HG02943 (cell line): ENCODE data around the gene ASAP3.
"Not testable (repeated sequence)": the region's sequence is repeated elsewhere in the genome, so short reads cannot be mapped to it uniquely, and the experiment has no call there.

ENCODE experiments used
- ATAC-seq: cut with Tn5 transposase; IDR thresholded peaks from one replicate; pipeline ENCODE4 v1.9.1; 2021; ENCODE audit warnings: mild to moderate bottlenecking, low read depth, moderate library complexity; ENCODE audit not compliant: unreplicated experiment

Gene ASAP3

DNA sequence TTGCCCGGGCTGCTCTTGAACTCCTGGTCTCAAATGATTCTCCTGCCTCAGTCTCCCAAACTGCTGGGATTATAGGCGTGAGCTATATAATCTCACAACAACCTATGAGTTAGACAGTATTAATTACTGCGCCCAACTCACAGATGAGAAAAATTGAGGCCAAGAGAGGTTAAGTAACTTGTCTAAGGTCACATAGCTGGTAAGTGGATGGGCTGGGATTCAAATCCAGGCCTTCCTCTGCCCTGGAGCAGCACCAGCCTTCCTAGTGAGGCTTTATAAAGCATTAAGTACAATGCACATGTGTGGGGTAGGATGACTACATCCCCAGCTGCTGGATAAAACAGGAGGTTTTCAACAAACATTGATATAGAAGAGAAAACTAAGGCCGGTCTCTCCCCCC, 31.9 kb upstream of the ASAP3 start:
- ATAC-seq, result no peak

DNA sequence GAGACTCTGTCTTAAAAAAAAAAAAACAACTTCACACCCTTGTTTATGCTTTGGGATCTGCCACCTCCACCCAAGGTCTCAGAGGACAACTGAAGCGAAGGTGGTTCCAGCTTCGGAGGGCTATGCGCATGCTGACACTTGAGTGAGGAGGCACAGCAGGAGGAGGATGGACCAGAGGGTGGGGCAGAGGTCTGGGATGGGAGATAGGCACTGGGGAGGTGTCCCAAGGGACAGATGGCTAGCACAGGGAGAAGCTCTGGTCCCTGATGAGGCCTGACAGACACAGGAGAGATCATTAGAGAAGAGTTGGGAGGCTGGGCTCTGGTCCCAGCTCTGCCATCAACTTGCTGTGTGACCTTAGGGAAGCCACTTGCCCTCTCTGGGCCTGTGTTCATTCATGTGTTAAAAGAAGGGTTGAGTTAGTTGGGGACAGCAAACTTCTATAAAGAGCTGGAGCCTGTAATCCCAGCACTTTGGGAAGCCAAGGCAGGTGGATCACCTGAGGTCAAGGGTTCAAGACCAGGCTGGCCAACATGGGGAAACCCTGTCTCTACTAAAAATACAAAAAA, 30.2 kb upstream of the ASAP3 start:
- no peak for ATAC-seq

DNA sequence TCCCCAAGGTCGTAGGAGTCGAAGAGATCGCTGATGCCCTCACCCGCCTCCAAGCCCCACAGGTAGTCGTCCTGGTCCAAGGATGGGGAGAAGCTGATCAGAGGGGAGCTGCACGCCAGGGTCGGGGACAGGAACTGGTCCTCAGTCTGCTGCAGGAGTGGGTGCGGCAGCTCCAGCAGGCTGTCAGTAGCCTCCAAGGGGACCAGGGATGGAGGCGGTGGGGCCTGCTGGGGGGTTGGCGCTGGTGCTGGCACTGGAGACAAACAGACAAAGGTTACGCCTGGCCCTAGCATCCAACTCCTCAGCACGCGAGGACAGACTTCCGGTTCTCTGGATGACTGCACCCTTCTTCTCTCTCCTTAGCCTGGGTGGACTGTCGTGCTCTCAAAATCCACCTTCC, 25.9 kb upstream of the ASAP3 start:
- ATAC-seq, result no peak

DNA sequence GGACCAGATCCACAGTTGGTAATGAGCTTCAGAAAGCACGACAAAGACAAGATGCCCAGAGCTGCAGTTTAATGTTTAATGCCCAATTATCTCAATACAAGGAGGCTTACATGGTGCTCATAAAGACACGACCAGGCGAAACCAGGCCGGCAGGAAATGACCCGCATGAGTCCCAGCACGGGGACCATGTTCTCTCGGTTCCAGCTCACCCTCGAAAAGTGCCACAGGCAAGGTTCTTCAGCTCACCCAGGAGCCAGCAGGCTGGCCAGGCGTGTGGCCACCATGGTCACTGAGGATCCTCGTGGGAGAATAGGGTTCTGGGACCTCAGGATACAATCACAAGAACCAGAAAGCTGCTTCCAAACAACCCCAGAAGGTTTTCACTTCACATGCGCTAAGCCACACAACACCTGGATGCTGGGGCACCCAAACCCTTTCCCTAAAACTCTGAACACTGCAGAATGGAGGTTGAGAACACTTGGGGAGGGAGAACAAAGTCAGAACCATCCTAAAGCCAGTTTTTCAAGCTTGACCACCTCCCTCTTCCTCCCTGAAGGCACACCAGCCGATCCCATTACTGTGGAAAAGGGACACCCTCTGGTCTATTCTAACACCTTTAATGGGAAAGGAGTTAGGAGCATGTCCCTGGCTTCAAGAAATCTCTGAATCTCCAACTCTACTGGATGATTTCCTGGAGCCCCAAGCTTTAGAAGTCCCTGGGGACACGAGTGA, 22.6 kb upstream of the ASAP3 start:
- no peak for ATAC-seq

DNA sequence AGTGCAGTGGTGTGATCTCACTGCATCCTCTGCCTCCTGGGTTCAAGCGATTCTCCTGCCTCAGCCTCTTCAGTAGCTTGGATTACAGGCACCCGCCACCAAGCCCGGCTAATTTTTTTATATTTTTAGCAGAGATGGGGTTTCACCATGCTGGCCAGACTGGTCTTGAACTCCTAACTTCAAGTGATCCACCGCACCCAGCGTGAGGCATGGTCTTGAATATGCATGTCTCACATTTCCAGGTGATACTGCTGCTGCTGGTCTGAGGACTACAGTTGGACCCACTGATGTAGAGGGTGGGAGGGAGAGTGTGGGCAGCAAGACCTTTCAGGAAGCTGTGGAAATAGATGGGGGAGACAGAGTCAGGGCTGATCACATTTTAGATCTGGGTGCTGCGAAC, 21.9 kb upstream of the ASAP3 start:
- ATAC-seq, result no peak

DNA sequence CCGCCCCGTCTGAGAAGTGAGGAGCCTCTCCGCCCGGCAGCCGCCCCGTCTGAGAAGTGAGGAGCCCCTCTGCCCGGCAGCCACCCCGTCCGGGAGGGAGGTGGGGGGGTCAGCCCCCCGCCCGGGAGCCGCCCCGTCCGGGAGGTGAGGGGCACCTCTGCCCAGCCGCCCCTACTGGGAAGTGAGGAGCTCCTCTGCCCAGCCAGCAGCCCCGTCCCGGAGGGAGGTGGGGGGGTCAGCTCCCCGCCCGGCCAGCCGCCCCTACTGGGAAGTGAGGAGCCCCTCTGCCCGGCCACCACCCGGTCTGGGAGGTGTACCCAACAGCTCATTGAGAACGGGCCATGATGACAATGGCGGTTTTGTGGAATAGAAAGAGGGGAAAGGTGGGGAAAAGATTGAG, 20.2 kb upstream of the ASAP3 start:
- not testable (repeated sequence) for ATAC-seq

DNA sequence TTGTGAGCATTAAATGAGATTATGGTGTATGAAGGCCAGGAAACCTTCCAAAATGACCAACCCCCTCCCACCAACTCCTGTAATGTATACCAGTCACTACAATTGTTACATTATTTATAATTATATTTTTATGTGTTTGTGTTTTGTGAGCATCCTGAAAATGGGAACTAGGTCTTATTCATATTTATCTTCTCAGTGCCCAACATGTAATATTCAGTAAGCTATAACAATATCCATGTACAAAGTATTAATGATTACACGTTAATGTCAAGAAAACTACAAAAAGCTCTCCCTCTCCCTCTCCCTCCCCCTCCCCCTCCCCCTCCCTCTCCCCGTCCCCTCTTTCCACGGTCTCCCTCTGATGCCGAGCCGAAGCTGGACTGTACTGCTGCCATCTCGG, 19.0 kb upstream of the ASAP3 start:
- no peak for ATAC-seq

DNA sequence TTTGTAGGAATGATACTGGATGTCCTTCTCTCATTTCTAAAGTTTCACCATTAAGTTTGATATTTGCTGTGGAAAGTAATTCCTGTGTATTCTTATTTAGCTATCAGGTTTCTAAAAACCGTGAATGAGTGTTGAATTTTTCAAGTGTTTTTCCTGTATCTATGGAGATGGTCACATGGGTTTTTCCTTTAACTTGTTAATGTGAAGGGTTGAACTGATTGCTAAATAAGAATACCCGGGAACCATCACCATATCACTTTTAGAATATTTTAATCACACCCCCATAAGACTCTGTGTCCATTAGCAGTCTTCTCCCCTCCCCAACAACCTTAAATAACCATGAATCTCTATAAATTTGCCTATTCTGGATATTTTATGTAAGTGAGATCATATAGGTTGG, 16.5 kb upstream of the ASAP3 start:
- ATAC-seq, result no peak

DNA sequence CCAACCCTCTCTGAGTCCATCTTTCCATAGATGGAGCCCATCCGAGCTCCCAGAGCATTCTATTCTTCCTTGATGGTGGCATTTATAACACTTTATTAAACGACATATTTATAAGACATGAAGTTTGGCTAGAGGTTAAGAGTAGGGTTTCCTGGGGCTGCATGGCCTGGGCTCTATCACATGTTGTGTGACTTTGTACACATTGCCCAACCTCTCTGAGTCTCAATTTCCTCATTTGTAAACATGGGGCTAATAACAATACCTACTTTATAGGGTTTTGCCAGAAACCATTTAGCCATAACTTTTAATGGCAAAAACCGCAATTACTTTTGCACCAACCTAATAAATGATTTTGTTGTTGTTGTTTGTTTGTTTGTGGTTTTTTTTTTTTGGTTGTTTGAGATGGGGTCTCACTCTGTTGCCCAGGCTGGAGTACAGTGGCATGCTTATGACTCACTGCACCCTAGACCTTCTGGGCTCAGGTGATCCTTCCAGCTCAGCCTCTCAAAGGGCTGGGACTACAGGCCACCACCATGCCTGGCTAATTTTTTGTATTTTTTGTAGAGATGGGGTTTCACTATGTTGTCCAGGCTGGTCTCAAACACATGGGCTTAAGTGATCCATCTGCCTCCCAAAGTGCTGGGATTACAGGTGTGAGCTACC, 13.9 kb upstream of the ASAP3 start:
- no peak for ATAC-seq

DNA sequence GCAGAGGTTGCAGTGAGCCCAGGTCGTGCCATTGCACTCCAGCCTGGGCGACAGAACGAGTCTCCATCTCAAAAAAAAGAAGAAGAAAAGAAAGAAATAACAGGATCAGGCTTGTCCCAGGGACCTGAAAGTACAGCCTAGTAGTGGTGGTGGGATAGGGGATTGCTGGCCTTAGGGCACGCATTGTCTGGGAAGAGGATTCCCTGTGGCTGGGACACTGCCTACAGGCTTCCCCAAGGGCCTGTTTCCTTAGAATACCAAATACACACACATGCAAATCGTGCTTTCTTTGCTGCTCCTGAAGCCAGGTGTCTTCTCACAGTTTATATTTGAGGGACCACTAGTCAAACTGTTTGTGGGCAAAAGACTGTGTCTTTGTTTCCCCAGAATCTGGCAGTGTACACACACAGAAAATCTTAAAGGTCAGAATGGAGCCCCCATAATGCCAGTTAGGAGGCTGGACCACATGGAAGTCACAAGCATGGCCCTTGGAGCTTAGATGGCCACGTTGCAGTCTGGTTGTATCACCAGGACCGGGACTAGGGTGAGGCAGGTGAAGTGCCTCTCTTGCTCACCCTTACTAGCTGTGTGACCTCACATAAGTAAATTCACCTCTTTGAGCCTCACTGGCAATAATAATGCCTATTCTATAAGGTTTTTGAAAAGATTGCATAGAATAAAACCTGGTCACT, 12.7 kb upstream of the ASAP3 start:
- ATAC-seq, result no peak

DNA sequence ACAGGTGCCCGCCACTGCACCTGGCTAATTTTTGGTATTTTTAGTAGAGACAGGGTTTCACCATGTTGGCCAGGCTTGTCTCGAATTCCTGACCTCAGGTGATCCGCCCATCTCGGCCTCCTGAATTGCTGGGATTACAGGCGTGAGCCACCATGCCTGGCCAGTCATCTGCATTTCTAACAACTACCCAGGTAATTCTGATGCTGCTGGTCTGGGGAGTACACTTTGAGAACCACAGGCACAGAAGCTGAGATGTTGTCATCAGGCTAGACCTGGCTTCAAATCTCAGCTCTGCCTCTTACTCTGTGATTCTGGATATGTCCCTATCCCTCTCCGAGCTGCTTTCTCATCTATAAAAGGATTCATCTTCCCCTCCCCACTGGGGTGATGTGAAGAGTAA, 10.9 kb upstream of the ASAP3 start:
- ATAC-seq, result not testable (repeated sequence)

DNA sequence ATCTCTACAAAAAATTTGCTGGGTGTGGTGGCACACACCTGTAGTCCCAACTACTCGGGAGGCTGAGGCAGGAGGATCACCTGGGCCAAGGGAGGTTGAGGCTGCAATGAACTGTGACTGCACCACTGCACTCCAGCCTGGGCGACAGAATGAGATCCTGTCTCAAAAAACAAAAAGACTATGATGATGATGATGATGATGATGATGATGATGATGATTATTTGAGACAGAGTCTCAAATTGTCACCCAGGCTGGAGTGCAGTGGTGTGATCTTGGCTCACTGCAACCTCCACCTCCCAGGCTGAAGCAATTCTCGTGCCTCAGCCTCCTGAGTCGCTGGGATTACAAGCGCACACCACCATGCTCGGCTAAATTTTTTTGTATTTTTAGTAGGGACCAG, 8.8 kb upstream of the ASAP3 start:
- ATAC-seq, result not testable (repeated sequence)

DNA sequence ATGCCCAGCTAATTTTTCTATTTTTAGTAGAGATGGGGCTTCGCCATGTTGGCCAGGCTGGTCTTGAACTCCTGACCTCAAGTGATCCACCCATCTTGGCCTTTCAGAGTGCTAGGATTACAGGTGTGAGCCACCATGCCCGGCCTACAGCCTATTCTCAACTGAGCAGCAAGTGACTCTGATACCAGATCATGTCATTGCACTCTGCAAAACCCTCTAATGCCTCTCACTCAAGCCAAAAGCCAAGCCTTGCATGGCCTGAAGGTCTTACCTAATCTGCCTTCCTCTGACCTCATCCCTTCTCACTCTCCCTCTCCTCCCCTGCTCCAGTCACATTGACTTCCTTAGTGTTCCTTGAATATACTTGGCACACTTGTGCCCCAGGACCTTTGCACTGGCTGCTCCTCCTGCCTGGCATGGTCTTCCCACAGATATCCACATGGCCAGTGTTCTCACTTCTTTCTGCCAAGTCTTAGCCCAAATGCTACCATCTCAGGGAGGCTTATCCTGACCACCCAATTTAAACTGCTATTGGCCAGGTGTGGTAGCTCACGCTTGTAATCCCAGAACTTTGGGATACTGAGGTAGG, 8.2 kb upstream of the ASAP3 start:
- no peak for ATAC-seq

DNA sequence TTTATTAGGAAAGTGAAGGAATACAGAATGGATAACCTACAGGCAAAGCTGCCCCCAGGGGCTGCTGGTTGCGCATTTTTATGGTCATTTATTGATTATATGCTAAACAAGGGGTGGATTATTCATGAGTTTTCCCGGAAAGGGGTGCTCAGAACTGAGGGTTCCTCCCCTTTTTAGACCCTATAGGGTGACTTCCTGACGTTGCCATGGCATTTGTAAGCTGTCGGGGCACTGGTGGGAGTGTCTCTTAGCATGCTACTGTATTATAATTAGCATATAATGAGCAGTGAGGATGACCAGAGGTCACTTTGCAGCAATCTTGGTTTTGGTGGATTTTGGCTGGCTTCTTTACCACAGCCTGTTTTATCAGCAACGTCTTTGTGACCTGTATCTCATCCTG, 5.9 kb upstream of the ASAP3 start:
- ATAC-seq, result no peak

DNA sequence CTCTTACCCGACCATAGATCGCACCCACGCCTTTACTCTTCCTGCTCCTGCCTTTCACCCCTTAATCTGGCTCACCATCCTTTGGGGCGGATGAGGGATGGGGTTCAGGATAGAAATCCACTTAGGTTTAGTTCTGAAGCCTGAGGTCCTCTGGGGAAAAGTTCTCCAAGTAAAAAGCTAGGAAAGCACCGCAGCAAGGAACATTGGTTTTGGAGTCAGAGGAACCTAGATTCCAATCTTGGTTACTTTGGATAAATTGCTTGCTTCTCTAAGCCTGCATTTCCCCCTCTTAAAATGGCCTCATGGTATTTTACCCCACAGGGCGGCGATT, 988 bp upstream of the ASAP3 start:
- no peak for ATAC-seq

DNA sequence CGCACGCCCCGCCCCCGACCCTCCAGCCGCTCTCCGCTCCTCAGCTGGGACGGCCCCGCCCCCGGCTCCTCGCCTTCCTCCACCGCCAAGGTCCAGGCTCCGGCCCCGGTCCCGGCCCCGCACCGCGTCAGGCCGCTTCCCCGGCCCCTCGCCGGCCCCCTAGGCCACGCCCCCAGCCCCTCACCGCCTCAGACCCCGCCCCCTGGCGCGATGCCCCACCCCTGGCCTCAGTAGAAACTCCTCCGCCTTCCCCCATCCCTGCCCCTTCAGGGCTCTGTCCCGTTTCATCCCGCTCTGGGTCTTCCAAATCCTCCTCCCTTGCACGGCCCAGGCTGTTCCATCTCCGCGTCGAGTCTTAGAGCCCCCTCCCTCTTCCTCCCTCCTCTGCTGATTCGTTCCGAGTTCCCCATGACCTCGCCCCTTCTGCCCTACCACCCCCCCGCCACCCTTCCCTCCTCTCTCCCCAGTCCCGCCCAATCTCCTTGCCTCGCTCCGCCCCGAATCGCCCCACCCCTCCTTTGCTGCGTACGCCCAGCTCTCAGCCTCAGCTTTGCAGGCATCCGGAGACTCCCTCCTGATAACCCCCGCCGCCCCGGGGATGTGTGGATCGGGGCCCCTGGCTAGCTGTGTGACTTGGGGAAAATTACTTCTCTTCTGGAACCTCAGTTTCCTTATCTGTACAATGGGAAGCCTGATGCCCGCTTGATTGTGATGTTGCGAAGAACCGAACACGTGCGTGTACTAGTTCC, 448 bp upstream of the ASAP3 start:
- no peak for ATAC-seq

DNA sequence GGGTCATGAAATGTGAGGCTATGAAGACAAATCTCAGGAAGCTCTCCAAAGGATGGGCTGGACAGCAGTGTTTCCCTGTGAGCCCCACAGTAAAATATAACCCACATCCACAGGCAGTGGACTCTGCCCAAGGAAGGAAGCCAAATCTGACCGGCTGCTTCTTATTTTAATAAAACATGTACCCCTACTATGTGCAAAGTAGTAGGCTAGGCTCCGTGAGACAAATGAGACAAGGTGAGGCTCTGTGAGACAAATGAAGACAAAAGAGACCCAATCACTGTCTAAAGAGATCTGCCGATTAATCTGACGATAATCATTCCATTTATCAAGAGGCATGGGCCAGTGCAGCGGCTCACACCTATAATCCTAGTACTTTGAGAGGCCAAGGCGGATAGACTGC, 2.1 kb downstream of the ASAP3 start:
- ATAC-seq, result no peak

DNA sequence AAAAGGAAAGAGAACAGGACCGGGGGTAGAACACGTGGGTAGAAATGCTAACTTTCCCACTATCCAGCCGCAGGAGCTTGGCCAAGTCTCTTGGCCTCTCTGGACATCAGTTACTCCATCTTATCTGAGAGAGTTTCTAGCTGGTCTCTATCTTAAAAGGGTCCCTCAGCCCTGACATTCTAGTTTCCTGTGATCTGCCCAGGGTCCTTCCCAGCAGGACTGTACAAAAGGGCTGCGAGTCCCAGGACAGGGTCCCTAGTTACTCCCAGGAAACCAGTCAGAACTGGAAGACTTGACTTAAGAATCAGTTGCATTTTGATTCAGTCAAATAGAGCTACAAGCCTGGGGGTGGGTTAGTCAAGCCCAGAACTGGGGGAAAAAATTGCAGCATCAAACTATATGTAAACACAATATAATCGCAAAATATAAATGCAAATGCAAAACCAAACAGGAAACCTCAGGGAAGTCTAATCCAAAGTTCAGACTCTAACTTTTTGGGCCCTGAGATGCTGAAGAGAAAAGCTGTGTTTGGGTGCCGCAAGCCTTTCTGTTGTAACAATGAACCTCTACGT, 2.9 kb downstream of the ASAP3 start:
- no peak for ATAC-seq

DNA sequence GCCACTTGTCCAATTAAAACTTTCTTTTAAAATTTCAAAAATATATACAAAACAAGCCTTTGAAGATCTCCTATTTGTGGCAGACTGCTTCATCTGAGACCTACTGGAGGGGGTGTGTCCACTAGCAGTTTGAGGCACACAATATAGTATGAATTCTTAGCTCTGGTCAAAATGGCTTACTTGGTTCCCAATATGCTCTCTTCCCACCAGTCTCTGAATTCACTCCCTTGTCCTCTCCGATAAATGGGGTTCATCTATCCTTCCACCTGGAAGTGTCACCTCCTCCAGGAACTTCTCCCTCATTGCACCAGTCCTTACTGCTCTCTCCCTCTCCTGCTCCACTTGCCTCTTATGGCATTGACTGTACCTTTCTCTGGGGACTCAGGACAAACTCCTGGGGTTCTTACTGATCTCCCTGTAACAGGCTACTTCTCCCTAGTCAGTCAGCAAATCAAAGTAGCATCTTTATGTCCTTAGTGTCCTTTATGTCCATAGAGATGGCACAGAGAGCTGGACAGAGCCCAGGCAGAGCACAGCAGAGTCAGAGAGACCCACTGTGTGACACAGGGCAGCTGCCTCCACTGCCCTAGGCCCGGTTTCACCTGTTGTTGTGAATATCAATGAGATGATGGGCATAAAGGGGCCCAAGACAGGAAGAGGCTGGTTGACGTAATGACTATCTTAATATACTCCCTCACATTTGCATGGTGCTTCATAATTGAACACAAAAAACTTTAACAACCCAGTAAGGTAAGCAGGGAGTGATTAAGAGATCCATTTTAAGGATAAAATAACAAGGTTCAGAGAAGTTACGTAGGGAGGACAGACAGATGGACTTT, 3.6 kb downstream of the ASAP3 start:
- ATAC-seq, result no peak

DNA sequence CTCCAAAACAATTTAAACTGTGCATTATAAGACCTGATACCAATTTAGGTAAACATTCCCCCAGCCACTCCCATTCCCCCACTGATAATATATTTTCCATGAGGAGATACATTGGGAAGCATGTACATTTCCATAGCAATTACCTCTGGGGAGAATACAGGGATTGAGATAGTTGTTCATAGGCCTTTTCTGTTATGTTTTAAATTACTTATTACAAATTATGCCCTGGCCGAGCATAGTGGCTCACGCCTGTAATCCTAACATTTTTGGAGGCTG, 4.4 kb downstream of the ASAP3 start:
- ATAC-seq, result no peak
